HEK293 (cell line): ENCODE results near the gene KIF17.

Experiments
- AEBP2 ChIP-seq: fragments of 450-650 bp; formaldehyde crosslinking; IDR thresholded peaks from 2 replicates; pipeline ENCODE4 v1.5.1; 2016; ENCODE audit warnings: missing biosample characterization, missing genetic modification characterization, borderline replicate concordance
- CTCF ChIP-seq: fragments of 450-650 bp; formaldehyde crosslinking; IDR thresholded peaks from 2 replicates; pipeline ENCODE4 v1.5.1; 2016; ENCODE audit warnings: missing biosample characterization, missing genetic modification characterization
- ELK4 ChIP-seq: IDR thresholded peaks from 2 replicates; pipeline ENCODE4 v1.6.1; 2011; ENCODE audit warnings: mild to moderate bottlenecking, low read depth, low read length, borderline replicate concordance
- GFI1B ChIP-seq: fragments of 450-650 bp; formaldehyde crosslinking; IDR thresholded peaks from 2 replicates; pipeline ENCODE4 v1.5.1; 2016; ENCODE audit warnings: missing biosample characterization, missing genetic modification characterization
- KLF1 ChIP-seq: fragments of 450-650 bp; formaldehyde crosslinking; IDR thresholded peaks from 2 replicates; pipeline ENCODE4 v1.5.1; 2016; ENCODE audit warnings: missing biosample characterization, missing genetic modification characterization
- OVOL3 ChIP-seq: fragments of 450-650 bp; formaldehyde crosslinking; IDR thresholded peaks from 2 replicates; pipeline ENCODE4 v1.5.1; 2016; ENCODE audit warnings: missing biosample characterization, missing genetic modification characterization
- REST ChIP-seq: fragments of 450-650 bp; formaldehyde crosslinking; IDR thresholded peaks from 2 replicates; pipeline ENCODE4 v1.5.1; 2016; ENCODE audit warnings: missing biosample characterization, missing genetic modification characterization
- ZNF10 ChIP-seq: fragments of 450-650 bp; formaldehyde crosslinking; IDR thresholded peaks from 2 replicates; pipeline ENCODE4 v1.5.1; 2017; ENCODE audit warnings: missing biosample characterization, missing genetic modification characterization
- ZNF174 ChIP-seq: fragments of 450-650 bp; formaldehyde crosslinking; IDR thresholded peaks from 2 replicates; pipeline ENCODE4 v1.5.0; 2017; ENCODE audit warnings: missing biosample characterization, mild to moderate bottlenecking, missing genetic modification characterization
- ZNF274 ChIP-seq, 2 experiments: fragments of 200-500 bp in 1 of 2; fragments of 450-650 bp in 1 of 2; sonication (Bioruptor generic) in 1 of 2; formaldehyde crosslinking in 1 of 2; IDR thresholded peaks; 2 replicates each; pipeline versions ENCODE4 v1.5.1 to v1.6.1; 2014 to 2016; ENCODE audit warnings: borderline replicate concordance in 1 of 2, inconsistent platforms in 1 of 2, low read length in 1 of 2, missing biosample characterization in 1 of 2, missing genetic modification characterization in 1 of 2
- ZNF311 ChIP-seq: fragments of 450-650 bp; formaldehyde crosslinking; IDR thresholded peaks from 2 replicates; pipeline ENCODE4 v1.5.1; 2017; ENCODE audit warnings: missing biosample characterization, missing genetic modification characterization, borderline replicate concordance

DNA sequence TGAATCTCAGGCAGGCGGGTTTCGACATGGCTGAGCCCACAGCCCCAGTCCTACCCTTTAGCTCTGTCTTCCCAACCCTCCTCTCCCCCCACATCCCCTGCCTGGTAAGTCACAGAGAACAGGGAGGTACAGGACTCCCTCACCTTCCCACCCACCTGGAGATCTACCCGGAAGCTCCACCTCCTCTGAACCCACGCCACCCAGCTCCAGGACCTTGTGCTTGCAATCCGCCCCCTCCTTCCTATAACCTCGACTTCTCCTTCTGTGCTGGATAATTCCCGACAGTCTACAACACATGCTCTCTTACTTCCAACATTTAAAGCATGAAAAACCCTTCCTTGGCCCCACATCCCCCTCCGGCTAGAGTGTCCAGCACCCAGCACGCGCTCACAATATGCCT, 22.3 kb downstream of the KIF17 start:
- TF ChIP-seq CTCF: no peak
- TF ChIP-seq ZNF311 (tag by site-specific recombination): no peak
- TF ChIP-seq OVOL3 (tag by site-specific recombination): no peak
- no peak for TF ChIP-seq REST (tag by site-specific recombination)
- TF ChIP-seq KLF1 (tag by site-specific recombination): no peak
- TF ChIP-seq ZNF174 (tag by site-specific recombination): no peak
- no peak for TF ChIP-seq ZNF274 (IDR thresholded peaks at IDR 0.05; ENCODE audit: low read length)
- TF ChIP-seq ZNF274 (tag by site-specific recombination; IDR thresholded peaks at IDR 0.05; ENCODE audit: borderline replicate concordance): no peak
- TF ChIP-seq AEBP2 (tag by site-specific recombination): no peak
- TF ChIP-seq GFI1B (tag by site-specific recombination): no peak
- no peak for TF ChIP-seq ZNF10 (tag by site-specific recombination)
- no peak for TF ChIP-seq ELK4
